Nucleus accumbens (tissue), 56 donors: ENCODE measurements around the gene SSH2.
A peak's percentile ranks its signal among the peaks of the same experiment; 100 is the strongest.
"Not testable (repeated sequence)": the region's sequence is repeated elsewhere in the genome, so short reads cannot be mapped to it uniquely, and the experiment has no call there.

Experiments used
- DNase-seq, 56 donors: peaks; one replicate each; lab custom pipeline; 2025; lab: John Stamatoyannopoulos, UW

The SSH2 gene, protein sequence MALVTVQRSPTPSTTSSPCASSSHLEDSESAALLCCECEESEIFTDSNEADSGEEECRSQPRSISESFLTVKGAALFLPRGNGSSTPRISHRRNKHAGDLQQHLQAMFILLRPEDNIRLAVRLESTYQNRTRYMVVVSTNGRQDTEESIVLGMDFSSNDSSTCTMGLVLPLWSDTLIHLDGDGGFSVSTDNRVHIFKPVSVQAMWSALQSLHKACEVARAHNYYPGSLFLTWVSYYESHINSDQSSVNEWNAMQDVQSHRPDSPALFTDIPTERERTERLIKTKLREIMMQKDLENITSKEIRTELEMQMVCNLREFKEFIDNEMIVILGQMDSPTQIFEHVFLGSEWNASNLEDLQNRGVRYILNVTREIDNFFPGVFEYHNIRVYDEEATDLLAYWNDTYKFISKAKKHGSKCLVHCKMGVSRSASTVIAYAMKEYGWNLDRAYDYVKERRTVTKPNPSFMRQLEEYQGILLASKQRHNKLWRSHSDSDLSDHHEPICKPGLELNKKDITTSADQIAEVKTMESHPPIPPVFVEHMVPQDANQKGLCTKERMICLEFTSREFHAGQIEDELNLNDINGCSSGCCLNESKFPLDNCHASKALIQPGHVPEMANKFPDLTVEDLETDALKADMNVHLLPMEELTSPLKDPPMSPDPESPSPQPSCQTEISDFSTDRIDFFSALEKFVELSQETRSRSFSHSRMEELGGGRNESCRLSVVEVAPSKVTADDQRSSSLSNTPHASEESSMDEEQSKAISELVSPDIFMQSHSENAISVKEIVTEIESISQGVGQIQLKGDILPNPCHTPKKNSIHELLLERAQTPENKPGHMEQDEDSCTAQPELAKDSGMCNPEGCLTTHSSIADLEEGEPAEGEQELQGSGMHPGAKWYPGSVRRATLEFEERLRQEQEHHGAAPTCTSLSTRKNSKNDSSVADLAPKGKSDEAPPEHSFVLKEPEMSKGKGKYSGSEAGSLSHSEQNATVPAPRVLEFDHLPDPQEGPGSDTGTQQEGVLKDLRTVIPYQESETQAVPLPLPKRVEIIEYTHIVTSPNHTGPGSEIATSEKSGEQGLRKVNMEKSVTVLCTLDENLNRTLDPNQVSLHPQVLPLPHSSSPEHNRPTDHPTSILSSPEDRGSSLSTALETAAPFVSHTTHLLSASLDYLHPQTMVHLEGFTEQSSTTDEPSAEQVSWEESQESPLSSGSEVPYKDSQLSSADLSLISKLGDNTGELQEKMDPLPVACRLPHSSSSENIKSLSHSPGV (N-terminal part only)

DNA sequence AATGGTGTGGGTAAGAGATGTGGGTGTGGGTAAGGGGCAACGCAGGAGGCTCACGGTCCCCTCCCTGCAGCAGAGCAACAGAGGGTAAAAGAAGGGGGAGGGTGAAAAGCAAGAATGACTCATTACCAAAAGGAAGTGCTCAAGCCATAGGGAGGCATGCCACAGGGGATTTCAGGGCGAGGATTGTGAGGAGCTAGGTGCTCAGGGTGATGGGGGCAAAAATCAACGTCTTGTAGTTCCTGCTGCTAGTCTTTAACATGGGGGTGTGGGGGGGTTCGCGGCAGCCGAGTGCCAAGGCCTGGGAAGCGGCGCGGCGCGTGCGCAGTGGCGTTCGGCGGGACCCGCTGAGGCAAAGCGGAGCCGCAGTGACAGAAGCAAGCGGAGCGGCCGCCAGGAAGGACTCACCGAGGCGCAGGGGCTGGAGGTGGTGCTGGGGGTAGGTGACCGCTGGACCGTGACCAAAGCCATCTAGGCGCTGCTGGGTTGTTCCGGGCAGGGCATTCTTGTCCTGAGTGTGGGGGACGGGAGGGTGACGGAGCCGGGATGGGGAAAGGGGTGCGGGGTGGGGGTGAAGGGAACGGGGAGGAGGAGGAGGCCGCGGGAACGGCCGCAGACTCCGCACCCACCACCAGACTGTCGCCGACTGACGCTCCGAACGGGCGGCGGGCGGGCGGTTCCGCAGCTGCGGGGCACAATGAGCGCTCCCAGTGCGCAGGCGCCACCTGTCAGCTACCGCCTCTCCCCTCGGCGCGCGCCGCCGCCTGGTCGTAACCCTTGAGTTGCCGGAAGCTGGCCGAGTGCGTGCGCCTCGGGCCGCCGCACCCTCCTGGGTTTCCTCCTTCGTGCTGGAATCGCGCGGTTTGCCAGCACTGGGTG lies at the start of gene SSH2:
Gene SSH2, minus strand, starts transcription at position 696 of the 876 bp plus-strand sequence. Its CDS starts 228 bp downstream, at position 468.
- peak in 55 of 56 donors; percentile 10 to 93 (median 81) for DNase-seq

DNA sequence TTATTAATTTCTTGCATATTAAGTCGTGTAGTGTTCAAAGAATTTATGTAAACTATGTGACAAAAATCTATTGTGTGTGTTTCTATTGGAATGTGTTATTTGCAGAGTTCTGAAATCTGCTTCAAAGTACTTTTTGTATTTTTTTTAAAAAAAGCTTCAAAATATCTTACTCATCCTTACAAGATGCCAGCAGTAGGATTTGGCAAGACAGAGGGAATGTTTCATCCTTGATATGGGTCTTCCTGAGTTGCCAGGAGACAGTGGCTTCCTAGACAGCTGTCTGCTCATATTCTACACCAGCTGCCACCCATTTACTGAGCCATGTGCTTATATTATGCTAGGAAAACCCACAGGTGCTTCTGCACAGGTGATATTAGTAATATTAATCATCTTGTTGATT lies 47.8 kb upstream of the SSH2 start:
- DNase-seq = peak in 1 of 56 donors; percentile 1

DNA sequence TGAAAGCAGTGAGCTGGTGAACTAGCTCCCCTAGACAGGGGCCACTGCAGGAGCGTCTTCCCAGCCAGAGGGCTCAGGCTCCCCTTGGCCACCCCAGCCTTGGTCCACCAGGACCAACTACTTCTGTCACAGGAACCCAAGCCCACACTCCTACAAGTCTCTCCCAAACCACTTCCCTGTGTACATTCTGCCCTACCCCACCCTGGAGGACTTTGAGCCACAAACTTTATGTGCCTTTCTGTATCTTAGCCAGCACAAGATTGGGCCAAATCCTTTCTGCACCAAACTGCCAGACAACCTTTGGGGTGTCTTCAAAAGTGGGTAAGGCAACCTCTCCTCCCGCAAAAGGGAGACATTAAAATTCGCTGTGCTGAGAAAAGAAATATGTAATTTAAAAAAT lies 43.0 kb upstream of the SSH2 start:
- no peak for DNase-seq

DNA sequence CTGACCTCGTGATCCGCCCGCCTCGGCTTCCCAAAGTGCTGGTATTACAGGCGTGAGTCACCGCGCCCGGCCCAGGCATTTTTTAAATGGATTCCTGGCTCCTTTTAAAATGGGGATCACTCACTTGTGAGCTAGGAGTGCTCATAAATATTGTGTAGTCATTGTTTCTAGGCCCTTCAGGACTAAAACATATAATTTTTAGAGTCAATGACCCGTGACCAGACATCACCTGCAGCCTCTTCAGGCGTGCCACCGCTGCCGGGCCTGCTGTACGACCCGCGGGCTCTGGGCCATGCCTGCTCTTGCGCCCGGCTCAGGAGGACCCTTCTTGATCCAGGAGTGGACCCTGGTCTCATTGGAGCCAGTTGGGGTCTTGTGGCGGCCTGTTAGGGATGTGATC lies 42.2 kb upstream of the SSH2 start:
- DNase-seq = no peak

DNA sequence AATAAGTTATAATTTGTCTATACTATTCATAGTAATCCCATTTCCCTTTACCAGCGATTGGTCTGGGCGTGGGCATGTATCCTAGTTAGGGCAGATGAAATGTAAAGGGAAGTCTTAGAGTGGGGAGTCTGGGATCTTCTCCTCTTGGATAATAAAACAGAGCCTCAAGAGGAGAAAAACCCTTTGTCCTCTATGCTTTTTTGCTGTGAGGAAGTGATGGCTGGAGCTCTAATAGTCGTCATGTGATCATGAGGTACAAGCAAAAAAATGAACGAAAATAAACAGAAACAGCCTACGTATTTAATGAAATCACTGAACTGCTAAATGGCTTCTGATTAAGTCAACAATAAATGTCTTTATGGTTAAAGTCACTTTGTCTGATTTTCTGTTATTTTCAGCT lies 38.2 kb upstream of the SSH2 start:
- no peak for DNase-seq

DNA sequence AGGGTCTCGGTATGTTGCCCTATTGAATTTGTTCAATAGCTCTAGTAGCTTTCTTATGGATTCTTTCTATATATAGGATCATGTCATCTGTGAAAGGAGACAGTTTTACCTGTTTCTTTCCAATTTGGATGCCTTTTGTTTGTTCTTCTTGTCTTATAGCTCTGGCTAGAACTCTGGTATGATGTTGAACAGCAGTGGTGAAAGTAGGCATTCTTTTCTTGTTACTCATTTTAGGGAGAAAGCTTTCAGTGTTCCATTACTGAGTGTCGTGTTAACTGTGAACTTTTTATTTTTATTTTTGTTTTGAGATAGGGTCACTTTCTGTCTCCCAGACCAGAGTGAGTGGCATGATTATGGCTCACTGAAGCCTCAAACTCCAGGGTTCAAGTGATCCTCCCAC lies 32.6 kb upstream of the SSH2 start:
- no peak for DNase-seq

DNA sequence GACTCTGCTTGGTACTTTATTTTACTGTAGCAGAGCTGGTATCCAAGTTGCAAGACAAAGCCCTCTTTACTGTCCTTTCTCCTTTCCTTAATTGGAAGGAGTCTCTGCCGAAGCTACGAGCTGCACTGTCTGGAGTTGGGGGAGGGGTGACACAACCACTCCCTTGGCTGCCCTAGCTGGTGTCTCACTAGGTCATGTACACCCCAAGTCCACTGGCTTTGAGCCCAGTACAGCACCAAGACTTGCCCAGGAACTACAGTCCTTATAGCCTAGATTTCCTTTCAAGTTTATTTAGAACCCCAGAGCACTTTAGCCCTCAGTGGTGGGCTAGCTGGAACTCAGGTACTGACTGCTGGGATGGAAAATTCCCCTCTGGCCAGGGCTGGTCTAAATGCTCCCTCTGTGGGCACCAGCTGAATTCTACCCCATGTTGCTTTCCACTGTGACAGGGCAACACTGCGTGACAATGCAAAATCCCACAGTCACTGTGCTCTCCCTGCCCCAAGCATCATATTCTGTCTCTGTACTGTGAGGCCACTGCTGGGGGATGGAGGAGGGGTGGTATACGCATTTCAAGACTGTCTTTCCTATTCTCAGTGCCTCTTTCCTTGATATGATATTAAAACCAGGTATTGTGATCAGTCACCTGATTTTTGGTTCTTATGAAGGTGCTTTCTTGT lies 29.8 kb upstream of the SSH2 start:
- no peak for DNase-seq

DNA sequence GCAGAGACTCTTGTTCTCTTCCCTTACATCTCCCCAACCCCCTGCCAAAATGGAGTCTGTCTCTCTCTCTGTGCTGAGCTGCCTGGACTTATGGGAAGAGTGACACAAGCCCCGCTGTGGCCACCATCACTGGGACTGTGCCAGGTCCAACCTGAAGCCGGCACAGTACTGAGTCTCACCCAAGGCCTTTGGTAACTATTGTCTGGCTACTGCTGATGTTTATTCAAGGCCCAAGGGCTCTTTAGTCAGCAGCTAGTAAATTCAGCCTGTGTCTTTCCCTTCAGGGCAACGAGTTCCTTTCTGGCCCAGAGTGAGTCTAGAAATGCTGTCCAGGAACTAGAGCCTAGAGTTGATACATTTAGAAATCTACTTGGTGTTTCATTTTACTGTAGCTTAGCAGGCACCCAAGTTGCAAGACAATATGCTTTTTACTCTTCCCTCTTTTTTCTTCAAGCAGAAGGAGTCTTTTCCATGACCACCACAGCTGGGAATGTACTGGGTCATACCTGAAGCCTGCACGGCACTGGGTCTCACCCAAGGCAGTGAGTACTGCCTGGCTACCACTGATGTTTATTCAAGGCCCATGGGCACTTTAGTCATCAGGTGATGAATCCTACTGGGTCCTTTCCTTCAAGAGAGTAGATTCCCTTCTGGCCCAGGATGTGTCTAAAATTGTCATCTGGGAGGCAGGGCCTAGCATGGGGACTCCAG lies 29.1 kb upstream of the SSH2 start:
- DNase-seq = no peak

DNA sequence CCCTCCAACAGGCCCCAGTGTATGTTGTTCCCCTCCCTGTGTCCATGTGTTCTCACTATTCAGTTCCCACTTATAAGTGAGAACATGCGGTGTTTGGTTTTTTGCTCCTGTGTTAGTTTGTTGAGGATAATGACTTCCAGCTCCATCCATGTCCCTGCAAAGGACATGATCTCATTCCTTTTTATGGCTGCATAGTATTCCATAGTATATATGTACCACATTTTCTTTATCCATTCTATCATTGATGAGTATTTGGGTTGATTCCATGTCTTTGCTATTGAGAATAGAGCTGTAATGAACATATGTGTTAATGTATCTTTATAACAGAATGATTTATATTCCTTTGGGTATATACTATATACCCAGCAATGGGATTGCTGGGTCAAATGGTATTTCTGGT lies 27.5 kb upstream of the SSH2 start:
- not testable (repeated sequence) for DNase-seq

DNA sequence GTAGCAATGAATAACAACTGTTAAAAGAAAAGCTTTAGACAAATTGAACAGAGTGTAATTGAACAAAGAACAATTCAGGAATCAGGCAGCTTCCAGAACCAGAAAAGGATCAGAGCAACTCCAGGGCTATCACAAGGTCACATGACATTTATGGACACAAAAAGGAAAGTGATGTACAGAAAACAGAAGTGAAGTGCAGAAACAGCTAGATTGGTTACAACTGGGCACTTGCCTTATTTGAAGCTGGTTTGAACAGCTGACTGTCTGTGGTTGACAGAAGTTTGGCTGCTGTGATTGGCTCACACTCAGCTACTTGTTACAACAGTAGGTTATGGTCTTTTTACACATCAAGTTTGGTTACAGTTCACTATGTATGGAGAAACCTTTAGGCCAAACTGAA lies 26.2 kb upstream of the SSH2 start:
- no peak for DNase-seq

DNA sequence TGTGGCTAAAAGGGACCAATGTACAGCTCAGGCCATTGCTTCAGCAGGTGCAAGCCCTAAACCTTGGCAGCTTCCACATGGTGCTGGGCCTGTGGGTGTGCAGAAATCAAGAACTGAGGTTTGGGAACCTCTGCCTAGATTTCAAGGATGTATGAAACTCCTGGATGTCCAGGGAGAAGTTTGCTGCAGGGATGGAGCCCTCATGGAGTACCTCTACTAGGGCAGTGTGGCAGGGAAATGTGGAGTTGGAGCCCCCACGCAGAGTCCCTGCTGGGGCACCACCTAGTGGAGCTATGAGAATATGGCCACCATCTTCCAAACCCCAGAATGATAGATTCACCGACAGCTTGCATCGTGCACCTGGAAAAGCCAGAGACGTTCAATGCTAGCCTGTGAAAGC lies 24.4 kb upstream of the SSH2 start:
- DNase-seq = no peak

DNA sequence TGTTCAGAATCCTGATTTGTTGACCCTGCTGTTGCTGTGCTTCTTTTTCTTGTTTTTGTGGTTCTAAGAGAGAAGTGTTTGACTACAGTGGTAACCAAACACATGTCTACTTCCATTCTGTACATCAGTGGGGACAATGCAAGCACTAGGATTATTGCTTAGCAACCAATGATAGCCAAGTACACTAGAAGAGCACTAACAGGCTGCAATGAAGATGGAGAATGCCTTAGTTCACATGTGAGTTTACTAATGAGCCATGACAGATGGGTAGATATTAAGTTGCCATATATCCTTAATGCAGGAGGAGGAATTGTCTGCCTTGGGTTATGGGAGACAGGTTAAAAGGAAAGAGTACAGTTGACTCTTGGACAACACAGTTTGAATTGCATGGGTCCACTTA lies 19.7 kb upstream of the SSH2 start:
- DNase-seq = no peak

DNA sequence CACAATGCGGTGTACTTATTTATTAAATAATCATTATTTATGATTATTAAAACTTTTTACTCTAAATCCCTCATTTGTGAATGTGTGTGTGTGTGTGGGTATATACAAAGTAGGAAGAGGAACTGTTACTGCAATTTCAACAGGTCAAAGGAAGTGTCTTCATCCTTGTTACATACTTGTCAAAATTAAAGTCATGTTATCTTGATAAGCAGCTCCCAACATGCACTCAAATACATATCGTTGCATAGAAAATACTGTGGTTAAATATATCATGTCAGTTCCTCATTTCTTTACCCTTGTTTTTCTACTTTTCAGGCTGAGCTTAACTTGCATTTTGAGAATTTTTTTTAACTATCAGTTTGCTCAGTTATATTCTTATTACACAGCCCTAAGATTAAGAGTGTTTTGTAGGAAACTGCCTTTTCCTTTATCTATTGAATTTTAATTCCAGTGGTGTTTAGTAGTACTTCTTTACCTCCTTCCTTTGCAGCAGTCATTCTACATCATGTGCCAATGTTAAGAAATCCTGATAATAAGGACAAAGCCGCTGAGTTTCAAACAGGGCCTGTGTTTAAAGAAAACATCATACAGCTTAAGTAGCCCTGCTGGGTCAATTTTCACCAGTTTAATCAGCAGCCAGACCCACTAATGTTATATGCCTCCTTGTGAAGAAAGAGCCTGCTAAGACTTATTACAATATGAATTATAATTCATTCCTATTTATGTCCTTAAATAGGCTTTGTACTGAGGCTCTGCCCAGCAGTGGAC lies 18.6 kb upstream of the SSH2 start:
- no peak for DNase-seq

DNA sequence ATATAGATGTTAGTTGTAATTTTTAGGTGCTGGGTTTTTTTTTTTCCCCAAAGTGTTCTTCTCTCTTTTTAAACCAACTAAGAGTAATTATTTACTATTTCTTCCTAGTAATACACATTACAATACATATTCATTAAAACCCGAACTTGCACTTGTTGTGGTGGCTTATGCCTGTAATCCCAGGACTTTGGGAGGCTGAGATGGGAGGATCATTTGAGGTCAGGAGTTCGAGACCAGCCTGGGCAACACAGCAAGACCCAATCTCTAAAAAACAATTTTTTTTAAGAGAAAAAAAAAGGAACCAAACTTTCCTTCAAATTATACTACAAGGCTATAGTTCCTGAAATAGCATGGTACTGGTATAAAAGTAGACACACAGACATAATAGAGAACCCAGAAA lies 15.3 kb upstream of the SSH2 start:
- DNase-seq = no peak

DNA sequence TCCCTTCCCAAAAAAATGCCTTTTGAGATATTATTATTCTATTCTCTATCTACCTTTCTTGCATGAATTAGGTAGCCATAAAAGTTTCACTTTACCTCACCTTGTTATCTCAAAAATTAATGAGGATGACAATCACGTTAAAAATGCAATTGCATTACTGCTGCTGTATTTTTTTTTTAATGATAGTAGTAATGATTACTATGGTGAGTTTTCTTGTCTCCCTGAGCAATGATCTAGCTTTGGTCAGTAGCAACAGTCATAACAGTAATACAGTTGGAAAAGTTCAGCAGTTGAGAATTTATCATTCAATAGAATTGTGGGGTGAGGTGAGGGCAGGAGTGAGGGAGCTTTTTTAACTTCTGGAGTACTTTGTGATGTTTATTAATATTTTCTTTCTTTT lies 11.3 kb upstream of the SSH2 start, which contains the start of gene EFCAB5:
Gene EFCAB5, plus strand, starts transcription at position 301 of the 400 bp plus-strand sequence. CDS start 163 bp downstream, outside the sequence.
- no peak for DNase-seq

DNA sequence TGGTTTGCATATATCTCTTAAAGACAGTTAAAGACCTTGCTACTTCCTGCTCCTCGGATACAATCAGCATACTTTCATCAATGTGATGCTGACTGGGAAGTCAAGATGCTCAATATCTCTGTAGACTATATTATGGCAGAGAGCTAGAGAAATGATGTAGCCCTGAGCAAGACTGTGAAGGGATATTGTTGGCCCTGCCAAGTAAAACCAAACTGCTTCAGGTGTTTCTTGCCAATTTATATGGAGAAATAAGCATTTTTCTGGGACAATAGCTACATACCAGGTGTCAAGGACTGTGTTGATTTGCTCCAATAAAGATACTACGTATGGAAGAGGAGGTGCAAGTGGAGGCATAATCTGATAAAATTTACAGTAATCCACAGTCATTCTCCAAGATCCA lies 6.7 kb upstream of the SSH2 start:
- no peak for DNase-seq

DNA sequence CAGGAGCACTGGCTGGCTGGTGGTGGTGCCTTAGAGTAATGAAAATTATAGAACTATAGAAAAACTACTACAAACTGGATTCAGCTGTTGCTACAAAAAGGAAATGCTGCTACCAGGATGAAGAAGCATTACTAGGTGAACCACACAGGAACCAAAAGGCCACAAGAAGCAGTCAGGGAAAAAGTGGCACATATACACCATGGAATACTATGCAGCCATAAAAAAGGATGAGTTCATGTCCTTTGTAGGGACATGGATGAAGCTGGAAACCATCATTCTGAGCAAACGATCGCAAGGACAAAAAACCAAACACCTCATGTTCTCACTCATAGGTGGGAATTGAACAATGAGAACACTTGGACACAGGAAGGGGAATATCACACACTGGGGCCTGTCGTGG lies 5.9 kb upstream of the SSH2 start:
- not testable (repeated sequence) for DNase-seq

DNA sequence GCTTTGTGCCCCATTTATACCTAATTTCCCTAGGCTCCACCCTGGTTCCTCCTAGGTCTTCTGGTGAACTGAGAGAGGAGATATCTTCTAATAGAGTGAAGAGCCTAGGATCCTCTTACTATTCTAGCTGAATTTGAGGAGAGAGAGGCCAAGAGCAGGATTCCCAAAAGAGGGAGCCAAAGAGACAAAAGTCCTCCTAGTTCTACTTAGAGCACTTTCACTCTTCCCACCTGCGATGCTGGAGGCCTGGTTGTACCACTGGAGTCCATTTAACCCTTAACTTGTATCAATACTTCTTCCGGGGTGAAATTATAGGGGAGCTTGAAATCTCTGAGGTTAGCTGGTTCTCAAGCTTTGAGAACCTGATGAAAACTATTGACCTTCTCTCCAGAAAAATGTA lies 3.4 kb upstream of the SSH2 start:
- peak in 4 of 56 donors; percentile 1 to 13 (median 8) for DNase-seq
